RWPE2 (cell line): Measurements from ENCODE around the gene RNF19B.
A peak's percentile ranks its signal among the peaks of the same experiment; 100 is the strongest.

Experiments used
- ATAC-seq: fragments of 200-7000 bp; cut with Tn5 transposase; 3 replicates; pipeline ENCODE4 v1.9.1; 2021; ENCODE audit warnings: low read depth
- DNase-seq: peaks from one replicate; pipeline ENCODE4 v3.0.0-alpha.2; 2020; ENCODE audit warnings: low spot score
- H3K27ac ChIP-seq: fragments of 450-650 bp; 2 replicates; pipeline ENCODE4 v1.5.1; 2017; ENCODE audit warnings: mild to moderate bottlenecking; ENCODE audit not compliant: poor library complexity, severe bottlenecking
- H3K27me3 ChIP-seq: fragments of 250-450 bp; sonication (Bioruptor Pico); 2 replicates; pipeline ENCODE4 v1.5.1; 2021; ENCODE audit warnings: mild to moderate bottlenecking, moderate library complexity; ENCODE audit not compliant: insufficient read depth, poor library complexity, severe bottlenecking
- H3K36me3 ChIP-seq: fragments of 250-450 bp; sonication (Bioruptor Pico); 2 replicates; pipeline ENCODE4 v1.5.1; 2020; ENCODE audit warnings: low read depth, mild to moderate bottlenecking, moderate library complexity
- H3K4me1 ChIP-seq: fragments of 250-450 bp; sonication (Bioruptor Pico); 2 replicates; pipeline ENCODE4 v1.5.1; 2021; ENCODE audit warnings: mild to moderate bottlenecking, moderate library complexity; ENCODE audit not compliant: insufficient read depth, poor library complexity, severe bottlenecking
- H3K4me3 ChIP-seq: fragments of 250-450 bp; sonication (Bioruptor Pico); 2 replicates; pipeline ENCODE4 v1.5.1; 2021; ENCODE audit warnings: mild to moderate bottlenecking, moderate library complexity; ENCODE audit not compliant: severe bottlenecking
- H3K9me3 ChIP-seq: fragments of 250-450 bp; sonication (Bioruptor Pico); 2 replicates; pipeline ENCODE4 v1.5.1; 2021; ENCODE audit warnings: mild to moderate bottlenecking, moderate library complexity; ENCODE audit not compliant: severe bottlenecking
- CTCF ChIP-seq: fragments of 450-650 bp; IDR thresholded peaks from one replicate; pipeline ENCODE4 v1.5.1; 2017; ENCODE audit warnings: mild to moderate bottlenecking, moderate library complexity; ENCODE audit not compliant: poor library complexity, severe bottlenecking

Gene RNF19B

GRCh38 chr1:32992489-32993323 is 28.1 kb upstream of the RNF19B start:
- no peak overlapping the region for H3K4me3 ChIP-seq
- ATAC-seq (peak; percentile 93), DNase-seq (peak; percentile 95)
- peak overlapping the region; percentile 90 for H3K27ac ChIP-seq
- H3K4me1 ChIP-seq: peaks cover 45% of the 10 kb centered on the region
- no peak for TF ChIP-seq CTCF
- H3K9me3 ChIP-seq: no peaks in the 10 kb centered on the region
- no peaks in the 10 kb centered on the region for H3K36me3 ChIP-seq
- no peaks in the 10 kb centered on the region for H3K27me3 ChIP-seq

GRCh38 chr1:32991819-32992488 is 27.3 kb upstream of the RNF19B start:
- H3K27me3 ChIP-seq: no peaks in the 10 kb centered on the region
- H3K36me3 ChIP-seq: no peaks in the 10 kb centered on the region
- H3K27ac ChIP-seq: peak overlapping the region; percentile 90
- ATAC-seq (no peak), DNase-seq (no peak)
- no peak for TF ChIP-seq CTCF
- H3K4me3 ChIP-seq: no peak overlapping the region
- H3K4me1 ChIP-seq: peaks cover 45% of the 10 kb centered on the region
- H3K9me3 ChIP-seq: no peaks in the 10 kb centered on the region

- Histone ChIP-seq H3K36me3 (no peaks in the 10 kb centered on the region), H3K4me1 (peaks cover 45% of the 10 kb centered on the region), H3K4me3 (no peak overlapping the region), H3K27ac (peak overlapping the region; percentile 90), H3K27me3 (no peaks in the 10 kb centered on the region), H3K9me3 (no peaks in the 10 kb centered on the region)
- ATAC-seq (peak; percentile 1; the same call in 1 of the 3 replicates), DNase-seq (no peak)
- TF ChIP-seq CTCF: no peak
Measured at GRCh38 chr1:32991386-32991785, 26.8 kb upstream of the RNF19B start.

- peaks cover 45% of the 10 kb centered on the region for H3K4me1 ChIP-seq
- H3K4me3 ChIP-seq: no peak overlapping the region
- ATAC-seq (no peak), DNase-seq (no peak)
- no peaks in the 10 kb centered on the region for H3K36me3 ChIP-seq
- no peak for TF ChIP-seq CTCF
- H3K27ac ChIP-seq: peak overlapping the region; percentile 90
- no peaks in the 10 kb centered on the region for H3K9me3 ChIP-seq
- H3K27me3 ChIP-seq: no peaks in the 10 kb centered on the region
Measured at GRCh38 chr1:32990887-32991286, 26.3 kb upstream of the RNF19B start.
